GM12878 (cell line): ENCODE results near the gene TSPAN11. TPM values are rescaled to one million over a fixed set of nuclear protein-coding genes. Genes with fewer than 3 reads are reported as not detected.

Source experiments
- ATAC-seq: fragments of 200-7000 bp; cut with Tn5 transposase; 3 replicates; pipeline ENCODE4 v1.9.1; 2020; ENCODE audit warnings: mild to moderate bottlenecking, moderate library complexity
- BruUV-seq: library from RNA; stranded (reverse); fragments of 400-500 nt; replicated peaks from 2 replicates; lab custom pipeline; 2021; lab: Mats Ljungman, UMichigan
- CTCF ChIA-PET: fragments of 300-600 bp; sonication (Branson Sonifier 250); formaldehyde crosslinking; extraction: SDS; loops from one replicate; lab custom pipeline; 2021; ENCODE audit warnings: inconsistent platforms; lab: Yijun Ruan, JAX
- POLR2A ChIA-PET: fragments of 350-600 bp; formaldehyde crosslinking; extraction: SDS; loops from one replicate; lab custom pipeline; 2021; ENCODE audit warnings: inconsistent platforms; lab: Charles Lee
- RAD21 ChIA-PET: fragments of 300-600 bp; sonication (Branson Sonifier 250); formaldehyde crosslinking; loops from one replicate; lab custom pipeline; 2023; ENCODE audit warnings: antibody characterized with exemption; ENCODE audit not compliant: unreplicated experiment; lab: Charles Lee
- SMC1A ChIA-PET: fragments of 300-600 bp; sonication (Branson Sonifier 250); formaldehyde crosslinking; loops from one replicate; lab custom pipeline; 2023; ENCODE audit not compliant: unreplicated experiment, uncharacterized antibody; lab: Charles Lee
- DNase-seq: peaks from one replicate; pipeline ENCODE4 v3.0.0-alpha.2; 2011; ENCODE audit warnings: low read depth, low spot score
- FAIRE-seq: peaks from 3 replicates; lab custom pipeline; 2011; peaks lifted over from hg19 to GRCh38; lab: Jason Lieb, UNC
- H2AFZ ChIP-seq: 2 replicates; pipeline ENCODE4 v1.6.0; 2011; ENCODE audit warnings: low read depth, low read length, control low read depth; ENCODE audit not compliant: control insufficient read depth
- H3K27ac ChIP-seq: 2 replicates; pipeline ENCODE4 v1.5.1; 2011; ENCODE audit warnings: control low read depth; ENCODE audit not compliant: control insufficient read depth, insufficient read depth
- H3K27me3 ChIP-seq, 2 experiments: replicated peaks in 1 of 2; 2 replicates each; pipeline versions ENCODE4 v1.6.0 to v1.6.1; 2011; ENCODE audit warnings: low read length in 1 of 2; ENCODE audit not compliant: control insufficient read depth in 2 of 2, insufficient read depth in 2 of 2
- H3K36me3 ChIP-seq, 2 experiments: 2 replicates each; pipeline ENCODE4 v1.5.1; 2011; ENCODE audit warnings: low read length in 1 of 2; ENCODE audit not compliant: control insufficient read depth in 2 of 2, insufficient read depth in 2 of 2
- H3K4me1 ChIP-seq: 2 replicates; pipeline ENCODE4 v1.6.1; 2011; ENCODE audit warnings: mild to moderate bottlenecking, low read length, moderate library complexity, mixed read lengths; ENCODE audit not compliant: control insufficient read depth, insufficient read depth
- H3K4me2 ChIP-seq: 2 replicates; pipeline ENCODE4 v1.6.0; 2011; ENCODE audit warnings: control low read depth; ENCODE audit not compliant: control insufficient read depth, insufficient read depth
- H3K4me3 ChIP-seq: fragments of 200-600 bp; sonication (generic); 2 replicates; pipeline ENCODE4 v1.5.1; 2016
- H3K79me2 ChIP-seq: 2 replicates; pipeline ENCODE4 v1.6.0; 2011; ENCODE audit warnings: low read length; ENCODE audit not compliant: control insufficient read depth, insufficient read depth
- H3K9ac ChIP-seq: 2 replicates; pipeline ENCODE4 v1.8.0; 2011; ENCODE audit warnings: low read length, control low read depth, mixed read lengths; ENCODE audit not compliant: control insufficient read depth, insufficient read depth
- H3K9me3 ChIP-seq: replicated peaks from 3 replicates; pipeline ENCODE4 v1.5.1; 2011; ENCODE audit warnings: mild to moderate bottlenecking, low read length; ENCODE audit not compliant: control insufficient read depth, insufficient read depth
- H4K20me1 ChIP-seq: 2 replicates; pipeline ENCODE4 v1.6.0; 2011; ENCODE audit not compliant: control insufficient read depth, insufficient read depth
- ASH2L ChIP-seq: fragments of 300-600, 200-600 bp; sonication (generic); IDR thresholded peaks from 2 replicates; pipeline ENCODE4 v1.6.1; 2017; ENCODE audit warnings: low read depth, mild to moderate bottlenecking, borderline replicate concordance
- BACH1 ChIP-seq: fragments of 450-650 bp; IDR thresholded peaks from 2 replicates; pipeline ENCODE4 v1.6.1; 2017; ENCODE audit warnings: mild to moderate bottlenecking, borderline replicate concordance
- CUX1 ChIP-seq: IDR thresholded peaks from 2 replicates; pipeline ENCODE4 v1.6.1; 2012; ENCODE audit warnings: improper control_type of control experiment, low read depth, low read length; ENCODE audit not compliant: insufficient replicate concordance
- EED ChIP-seq: sonication (generic); IDR thresholded peaks from 2 replicates; pipeline ENCODE4 v1.6.1; 2016; ENCODE audit warnings: antibody characterized with exemption, low read depth
- ETV6 ChIP-seq, 2 experiments: fragments of 450-650 bp in 1 of 2; IDR thresholded peaks in 1 of 2; conservative IDR thresholded peaks in 1 of 2; 2 replicates each; pipeline ENCODE4 v1.6.1; 2014; ENCODE audit warnings: antibody characterized with exemption in 1 of 2, borderline replicate concordance in 1 of 2, low read depth in 1 of 2, mild to moderate bottlenecking in 1 of 2, moderate library complexity in 1 of 2
- FOXK2 ChIP-seq: fragments of 450-650 bp; IDR thresholded peaks from 2 replicates; pipeline ENCODE4 v1.6.1; 2017; ENCODE audit warnings: mild to moderate bottlenecking, moderate library complexity
- JUND ChIP-seq: IDR thresholded peaks from 2 replicates; pipeline ENCODE4 v1.6.1; 2012; ENCODE audit warnings: low read depth, mild to moderate bottlenecking, low read length, improper control_type of control experiment, moderate library complexity
- RB1 ChIP-seq: fragments of 450-650 bp; formaldehyde crosslinking; IDR thresholded peaks from 2 replicates; pipeline ENCODE4 v1.6.1; 2017; ENCODE audit warnings: mild to moderate bottlenecking, borderline replicate concordance
- RELA ChIP-seq: fragments of 450-650 bp; IDR thresholded peaks from 2 replicates; pipeline ENCODE4 v1.8.0; 2014; ENCODE audit warnings: borderline replicate concordance; ENCODE audit not compliant: partially characterized antibody
- RUNX3 ChIP-seq: IDR thresholded peaks from 2 replicates; pipeline ENCODE4 v1.6.1; 2012; ENCODE audit warnings: low read length, inconsistent platforms
- SMARCA5 ChIP-seq: fragments of 450-650 bp; IDR thresholded peaks from 2 replicates; pipeline ENCODE4 v1.6.1; 2017; ENCODE audit warnings: mild to moderate bottlenecking
- TAF1 ChIP-seq: IDR thresholded peaks from 2 replicates; pipeline ENCODE4 v1.6.1; 2011; ENCODE audit warnings: mild to moderate bottlenecking, low read depth, low read length, borderline replicate concordance
- WGBS: methylation state at CpG from one replicate; pipeline ENCODE4 v1.1.6; 2016; ENCODE audit warnings: low lambda C conversion rate; ENCODE audit not compliant: insufficient replicate concordance, insufficient coverage; ENCODE audit errors: missing lambda C conversion rate; 5-methylcytosine and 5-hydroxymethylcytosine counted together
- in situ Hi-C: fragments of 300-500 bp; cut with MboI; formaldehyde crosslinking; loops from 9 replicates; pipeline ENCODE4 v1.14.3; 2018; ENCODE audit warnings: mixed read lengths
- intact Hi-C: fragments of 100-400 bp; cut with micrococcal nuclease; formaldehyde crosslinking; loops from one replicate; pipeline ENCODE4 v1.14.2; 2022; ENCODE audit not compliant: unreplicated experiment
- polyA plus RNA-seq, 11 experiments: library from polyadenylated mRNA; depleted of rRNA in 4 of 11; unstranded in 6 of 11; stranded (reverse) in 5 of 11; fragments of >200 nt; fragmentation: Nextera tagmentation in 4 of 11; fragmentation: Illumina TruSeq in 1 of 11; extraction: Ambion mirVana in 4 of 11; extraction: Trizol in 1 of 11; gene quantifications; 1 replicate in 1 of 11; 2 replicates in 10 of 11; pipeline versions ENCODE4 v1.2.1 to v1.2.3, GENCODE V29; 2011 to 2016; ENCODE audit warnings: inconsistent platforms in 2 of 11, missing spikeins in 2 of 11, low read depth in 1 of 11
- total RNA-seq, 4 experiments: library from RNA; depleted of rRNA in 3 of 4; stranded (reverse); fragments of >200 nt in 3 of 4; fragmentation: Illumina TruSeq in 1 of 4; extraction: Trizol in 1 of 4; gene quantifications; 2 replicates each; pipeline versions ENCODE4 v1.2.1 to v1.2.3, GENCODE V29; 2013 to 2021

TSPAN11 gene
- total and polyA plus RNA-seq, 10 of the 15 experiments (the other 5 are each of a cell fraction or from before 2014, with no cell fraction given): under 0.01 to 0.27 (median 0.04) TPM; not detected in 6

GRCh38 chr12:30934811-30935210 lies 8.3 kb downstream of the TSPAN11 start:
- no peak overlapping the region for H2AFZ ChIP-seq
- H4K20me1 ChIP-seq: no peaks in the 10 kb centered on the region
- BruUV-seq: no TSS peak
- no peak overlapping the region for H3K4me2 ChIP-seq
- TF ChIP-seq TAF1 (no peak), RB1 (no peak), RELA (no peak), ETV6 (conservative IDR thresholded peaks at IDR 0.05 in 1 of 2, IDR thresholded peaks at IDR 0.05 in 1 of 2; ENCODE audit: borderline replicate concordance in 1 of 2, low read depth in 1 of 2) (no peak), BACH1 (no peak), SMARCA5 (no peak)
- H3K9me3 ChIP-seq: no peaks in the 10 kb centered on the region
- POLR2A ChIA-PET: no interaction called here
- H3K27me3 ChIP-seq: peaks cover 0 to 2% of the 10 kb centered on the region in 2 experiments; a peak in 1 of 4 replicates
- intact Hi-C loops: no loop called here
- H3K9ac ChIP-seq: no peak overlapping the region
- no peak overlapping the region for H3K27ac ChIP-seq
- in situ Hi-C loops: no loop called here
- FAIRE-seq: no peak
- WGBS: 70% methylated on average over 2 of the region's 2 CpGs
- no peak for DNase-seq
- RAD21 ChIA-PET: no interaction called here
- H3K4me3 ChIP-seq: no peak overlapping the region
- H3K79me2 ChIP-seq: no peaks in the 10 kb centered on the region
- SMC1A ChIA-PET: no interaction called here
- CTCF ChIA-PET: interaction anchor here (0.7 to 1.3 kb wide), 3 partner anchors 71 to 337 kb away, joined by 3 read pairs; no protein-coding TSS in a partner anchor
- H3K4me1 ChIP-seq: no peaks in the 10 kb centered on the region
- H3K36me3 ChIP-seq: no peaks in the 10 kb centered on the region
- no peak for ATAC-seq

GRCh38 chr12:30936036-30936435 lies 9.5 kb downstream of the TSPAN11 start:
- no TSS peak for BruUV-seq
- ChIA-PET SMC1A (interaction anchor here (1.0 kb wide), 1 partner anchor 71 kb away, joined by 3 read pairs; no protein-coding TSS in a partner anchor), CTCF (interaction anchor here (1.0 to 1.3 kb wide), 2 partner anchors 54 to 336 kb away, joined by 3 read pairs; no protein-coding TSS in a partner anchor), POLR2A (no interaction called here), RAD21 (no interaction called here)
- Histone ChIP-seq H2AFZ (no peak overlapping the region), H3K9me3 (no peaks in the 10 kb centered on the region), H3K4me2 (no peak overlapping the region), H3K27me3 (no peaks in the 10 kb centered on the region), H3K36me3 (no peaks in the 10 kb centered on the region), H3K79me2 (no peaks in the 10 kb centered on the region), H3K4me1 (no peaks in the 10 kb centered on the region), H3K4me3 (no peak overlapping the region), H4K20me1 (no peaks in the 10 kb centered on the region), H3K9ac (no peak overlapping the region), H3K27ac (no peak overlapping the region)
- FAIRE-seq (no peak), ATAC-seq (no peak), DNase-seq (no peak)
- in situ Hi-C loops: no loop called here
- 0% methylated on average over 2 of the region's 2 CpGs for WGBS
- intact Hi-C loops: no loop called here
- TF ChIP-seq RUNX3 (no peak), EED (no peak), ASH2L (no peak), FOXK2 (no peak), JUND (no peak), CUX1 (no peak)
